ENCODE results near the gene TMEM255A.

DNA sequence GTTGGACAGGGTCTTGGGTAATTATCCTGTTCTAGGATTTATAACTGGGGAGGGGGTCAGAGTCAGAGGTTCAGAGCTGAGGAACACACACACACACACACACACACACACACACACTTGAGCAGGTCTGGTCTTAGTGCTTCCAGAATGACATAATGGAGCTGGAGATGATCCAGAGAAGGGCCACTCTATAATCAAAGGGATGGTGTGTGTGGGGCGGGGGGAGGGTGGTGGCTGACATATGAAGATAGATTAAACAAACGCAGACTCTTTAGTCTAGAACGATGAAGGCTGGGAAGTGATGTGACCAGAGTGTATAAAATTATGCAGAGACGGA, 434 bp upstream of the TMEM255A start:
- no peak for TF ChIP-seq POLR2A (IDR thresholded peaks at IDR 0.05)
- TF ChIP-seq, protein P1, sequence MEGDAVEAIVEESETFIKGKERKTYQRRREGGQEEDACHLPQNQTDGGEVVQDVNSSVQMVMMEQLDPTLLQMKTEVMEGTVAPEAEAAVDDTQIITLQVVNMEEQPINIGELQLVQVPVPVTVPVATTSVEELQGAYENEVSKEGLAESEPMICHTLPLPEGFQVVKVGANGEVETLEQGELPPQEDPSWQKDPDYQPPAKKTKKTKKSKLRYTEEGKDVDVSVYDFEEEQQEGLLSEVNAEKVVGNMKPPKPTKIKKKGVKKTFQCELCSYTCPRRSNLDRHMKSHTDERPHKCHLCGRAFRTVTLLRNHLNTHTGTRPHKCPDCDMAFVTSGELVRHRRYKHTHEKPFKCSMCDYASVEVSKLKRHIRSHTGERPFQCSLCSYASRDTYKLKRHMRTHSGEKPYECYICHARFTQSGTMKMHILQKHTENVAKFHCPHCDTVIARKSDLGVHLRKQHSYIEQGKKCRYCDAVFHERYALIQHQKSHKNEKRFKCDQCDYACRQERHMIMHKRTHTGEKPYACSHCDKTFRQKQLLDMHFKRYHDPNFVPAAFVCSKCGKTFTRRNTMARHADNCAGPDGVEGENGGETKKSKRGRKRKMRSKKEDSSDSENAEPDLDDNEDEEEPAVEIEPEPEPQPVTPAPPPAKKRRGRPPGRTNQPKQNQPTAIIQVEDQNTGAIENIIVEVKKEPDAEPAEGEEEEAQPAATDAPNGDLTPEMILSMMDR (IDR thresholded peaks at IDR 0.05): no peak
